ENCODE measurements around the gene RNF166. TPM values are rescaled to one million over a fixed set of nuclear protein-coding genes. Genes with fewer than 3 reads are reported as not detected.
A peak's percentile ranks its signal among the peaks of the same experiment; 100 is the strongest.

Gene RNF166, protein sequence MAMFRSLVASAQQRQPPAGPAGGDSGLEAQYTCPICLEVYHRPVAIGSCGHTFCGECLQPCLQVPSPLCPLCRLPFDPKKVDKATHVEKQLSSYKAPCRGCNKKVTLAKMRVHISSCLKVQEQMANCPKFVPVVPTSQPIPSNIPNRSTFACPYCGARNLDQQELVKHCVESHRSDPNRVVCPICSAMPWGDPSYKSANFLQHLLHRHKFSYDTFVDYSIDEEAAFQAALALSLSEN
- 10 to 100 TPM; 24.2 to 27.2 TPM for total RNA-seq
- 37.1 TPM for polyA plus RNA-seq (2013, experiment 1 of 2)
- polyA plus RNA-seq (2013, experiment 2 of 2): 29.8 TPM
- long read RNA-seq, experiment 1, transcript RNF166-201 (6 exons, 1,883 nt): major isoform, 6 of 14 reads
- long read RNA-seq, experiment 1, partial matches to known transcripts: 4 of 14 reads
- long read RNA-seq, experiment 1, other reads (novel, unspliced or antisense): 4 of 14 reads
- long read RNA-seq, experiment 2, transcript RNF166-201 (6 exons, 1,883 nt): major isoform, 37 of 49 reads
- long read RNA-seq, experiment 2, partial matches to known transcripts: 9 of 49 reads
- long read RNA-seq, experiment 2, other reads (novel, unspliced or antisense): 3 of 49 reads
- long read RNA-seq, experiment 3, transcript RNF166-201 (6 exons, 1,883 nt): major isoform, 12 of 22 reads
- long read RNA-seq, experiment 3, partial matches to known transcripts: 5 of 22 reads
- long read RNA-seq, experiment 3, other reads (novel, unspliced or antisense): 5 of 22 reads
- long read RNA-seq, experiment 4, partial matches to known transcripts: 1 of 1 reads
- long read RNA-seq, experiment 4, other reads (novel, unspliced or antisense): 0 of 1 reads

GRCh38 chr16:88706229-88706964 lies at the start of gene RNF166, which contains the start of gene CTU2:
Gene RNF166, minus strand, starts transcription at chr16:88706408. Its CDS starts 83 bp downstream, at chr16:88706325.
Gene CTU2, plus strand, starts transcription at chr16:88706503. Its CDS starts 28 bp downstream, at chr16:88706531.
- peak; percentile 94 for DNase-seq
- Mint-ChIP-seq H3K4me3 (peak within 1 kb of the TSS; percentile 76), H3K27me3 (ENCODE audit: insufficient read depth) (no peaks in the 10 kb centered on the region), H3K27ac (peak within 1 kb of the TSS; percentile 86), H3K36me3 (ENCODE audit: low read depth) (no peaks in the 10 kb centered on the region), H3K9me3 (no peaks in the 10 kb centered on the region), H3K4me1 (peaks cover 13% of the 10 kb centered on the region)
- Histone ChIP-seq H3K9ac (ENCODE audit: extremely low read depth, low read length, poor library complexity, severe bottlenecking) (peak within 1 kb of the TSS; percentile 76), H3K9me3 (ENCODE audit: control insufficient read depth, low read length) (no peaks in the 10 kb centered on the region), H3K27me3 (ENCODE audit: control insufficient read depth, insufficient read depth, low read length, poor library complexity, severe bottlenecking) (no peaks in the 10 kb centered on the region), H3K27ac (ENCODE audit: low read depth, low read length) (no peak within 1 kb of the TSS), H3K4me1 (ENCODE audit: control insufficient read depth, insufficient read depth, low read length) (peaks cover 6% of the 10 kb centered on the region), H3K36me3 (ENCODE audit: control insufficient read depth, insufficient read depth, low read length) (no peaks in the 10 kb centered on the region), H3K4me3 (ENCODE audit: low read length) (peak within 1 kb of the TSS; percentile 98)
- WGBS, 2 experiments (ENCODE audit: insufficient coverage in 1 of 2, insufficient read length in 1 of 2): 0% methylated on average over 34 to 86 of the region's 86 CpGs
- no peak for TF ChIP-seq CTCF (conservative IDR thresholded peaks at IDR 0.05)

DNA sequence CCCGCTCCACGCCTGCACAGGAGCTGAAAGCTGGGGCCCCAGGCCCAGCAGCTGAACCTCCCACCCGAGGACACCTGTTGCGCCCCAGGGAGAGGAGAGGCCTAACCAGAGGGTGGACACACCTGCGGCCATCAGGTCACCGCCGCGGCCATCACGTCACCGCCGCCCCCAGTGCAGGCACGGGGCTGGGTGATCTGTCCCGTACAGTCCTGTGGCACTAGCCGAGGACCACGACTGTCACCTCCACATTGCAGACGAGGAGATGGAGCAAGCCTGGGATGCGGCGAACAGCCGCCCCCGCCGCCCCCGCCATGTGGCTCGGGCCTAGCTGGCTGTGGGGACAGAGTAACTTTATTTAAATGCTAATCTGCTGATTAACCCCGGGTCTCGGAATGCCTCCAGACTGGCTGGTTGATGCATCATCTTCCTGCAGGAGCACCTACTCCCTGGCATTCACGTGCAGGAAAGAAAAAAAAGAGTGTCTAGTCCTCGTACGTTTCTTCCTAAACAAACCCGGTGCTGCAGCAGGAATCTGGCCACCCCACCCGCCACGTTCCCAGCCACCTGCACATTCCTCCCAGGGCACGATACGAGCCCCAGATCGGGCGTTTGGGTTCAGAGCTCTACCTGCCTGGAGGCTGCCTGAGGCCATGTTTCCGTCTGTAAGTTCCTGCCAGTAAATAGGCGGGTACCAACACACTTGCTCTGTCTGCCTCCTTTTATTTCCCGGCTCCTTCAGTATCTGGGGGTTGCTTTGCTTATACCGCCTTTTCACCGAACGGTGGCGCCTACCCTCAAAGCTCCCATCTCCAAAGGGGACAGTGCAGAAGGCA lies 48.9 kb upstream of the RNF166 start:
- peaks cover 3% of the 10 kb centered on the region for H3K4me1 ChIP-seq (ENCODE audit: control insufficient read depth, insufficient read depth, low read length)
- H3K4me3 Mint-ChIP-seq: no peak overlapping the region
- H3K4me3 ChIP-seq (ENCODE audit: low read length): no peak overlapping the region
- no peaks in the 10 kb centered on the region for H3K27me3 Mint-ChIP-seq (ENCODE audit: insufficient read depth)
- no peak overlapping the region for H3K27ac Mint-ChIP-seq
- no peaks in the 10 kb centered on the region for H3K36me3 Mint-ChIP-seq (ENCODE audit: low read depth)
- peaks cover 4% of the 10 kb centered on the region for H3K36me3 ChIP-seq (ENCODE audit: control insufficient read depth, insufficient read depth, low read length)
- H3K9ac ChIP-seq (ENCODE audit: extremely low read depth, low read length, poor library complexity, severe bottlenecking): no peak overlapping the region
- peak; percentile 85 for DNase-seq
- H3K27me3 ChIP-seq (ENCODE audit: control insufficient read depth, insufficient read depth, low read length, poor library complexity, severe bottlenecking): no peaks in the 10 kb centered on the region
- H3K9me3 ChIP-seq (ENCODE audit: control insufficient read depth, low read length): no peaks in the 10 kb centered on the region
- H3K27ac ChIP-seq (ENCODE audit: low read depth, low read length): no peak overlapping the region
- 70 to 79% methylated on average over 30 to 42 of the region's 42 CpGs for WGBS, 2 experiments (ENCODE audit: insufficient coverage in 1 of 2, insufficient read length in 1 of 2)
- TF ChIP-seq CTCF (conservative IDR thresholded peaks at IDR 0.05): peak; percentile 72
- H3K9me3 Mint-ChIP-seq: no peaks in the 10 kb centered on the region
- H3K4me1 Mint-ChIP-seq: peaks cover 8% of the 10 kb centered on the region

All from endodermal cell (in vitro differentiated cells).